ENCODE data around the gene R3HCC1L. TPM values are rescaled to one million over a fixed set of nuclear protein-coding genes. Genes with fewer than 3 reads are reported as not detected.

The R3HCC1L gene
- total RNA-seq, 5 donors from 2014 or later (not counting 1 experiment from before 2014, with no cell fraction given) = 21.5 to 23.4 (median 22.6) TPM

- no peaks in the 10 kb centered on the region for H3K9me3 Mint-ChIP-seq
- POLR2A ChIA-PET = interaction anchor here in 1 of 2 donors (0.8 kb wide), 1 partner anchor 30 kb away, joined by 4 read pairs; no protein-coding TSS in a partner anchor
- no peak overlapping the region for H3K4me3 Mint-ChIP-seq
- DNase-seq = peak in 1 of 35 experiments; percentile 6
- Histone ChIP-seq H3K4me3 (ENCODE audit: control insufficient read depth in 1 of 2, extremely low read depth in 1 of 2, low read length in 1 of 2) (no peak overlapping the region), H3K27me3 (replicated peaks in 1 of 2; ENCODE audit: control insufficient read depth in 2 of 2, extremely low read depth in 1 of 2, insufficient read depth in 2 of 2, low read length in 1 of 2) (no peaks in the 10 kb centered on the region), H3K27ac (ENCODE audit: low read length) (no peak overlapping the region), H3K36me3 (ENCODE audit: control insufficient read depth in 2 of 2, extremely low read depth in 1 of 2, insufficient read depth in 1 of 2, low read length in 1 of 2) (peaks cover 6 to 30% of the 10 kb centered on the region in 2 donors), H3K9me3 (no peaks in the 10 kb centered on the region), H3K4me1 (ENCODE audit: control insufficient read depth in 1 of 2, extremely low read depth in 1 of 2, insufficient read depth in 2 of 2, low read length in 2 of 2) (peaks cover 0 to 3% of the 10 kb centered on the region in 2 experiments)
- H3K27me3 Mint-ChIP-seq = no peaks in the 10 kb centered on the region
- no peak for ATAC-seq (replicated peaks in 1 of 4)
- WGBS (ENCODE audit: insufficient coverage) = 93% methylated on average over 3 of the region's 7 CpGs
- CTCF ChIA-PET = no interaction called here
- H3K27ac Mint-ChIP-seq = no peak overlapping the region
- peaks cover 26 to 34% (median 27%) of the 10 kb centered on the region in 3 donors for H3K4me1 Mint-ChIP-seq
- peaks cover 54% of the 10 kb centered on the region for H3K36me3 Mint-ChIP-seq
Measured at GRCh38 chr10:98168147-98168546, 33.7 kb downstream of the R3HCC1L start.

GRCh38 chr10:98168766-98169165 is 34.3 kb downstream of the R3HCC1L start:
- ATAC-seq (replicated peaks in 1 of 4) = no peak
- no peak overlapping the region for H3K4me3 ChIP-seq (ENCODE audit: control insufficient read depth in 1 of 2, extremely low read depth in 1 of 2, low read length in 1 of 2)
- H3K36me3 Mint-ChIP-seq = peaks cover 52% of the 10 kb centered on the region

GRCh38 chr10:98169379-98169778 is 34.9 kb downstream of the R3HCC1L start:
- Mint-ChIP-seq H3K4me3 (no peak overlapping the region), H3K36me3 (peaks cover 53% of the 10 kb centered on the region), H3K27ac (no peak overlapping the region), H3K4me1 (peaks cover 31 to 37% (median 36%) of the 10 kb centered on the region in 3 donors), H3K27me3 (no peaks in the 10 kb centered on the region), H3K9me3 (no peaks in the 10 kb centered on the region)
- whole genome bisulfite sequencing (ENCODE audit: insufficient coverage) = no CpG with 5 or more reads among the region's 2 CpGs
- ChIA-PET CTCF (interaction anchor here (0.6 to 1.2 kb wide), 6 partner anchors 12 to 1987 kb away, joined by 3 to 8 read pairs (median 4); no protein-coding TSS in a partner anchor), POLR2A (interaction anchor here in 1 of 2 donors (0.7 kb wide), 1 partner anchor 171 kb away, joined by 14 read pairs; no protein-coding TSS in a partner anchor)
- H3K27me3 ChIP-seq (replicated peaks in 1 of 2; ENCODE audit: control insufficient read depth in 2 of 2, extremely low read depth in 1 of 2, insufficient read depth in 2 of 2, low read length in 1 of 2) = no peaks in the 10 kb centered on the region
- H3K9me3 ChIP-seq = no peaks in the 10 kb centered on the region
- H3K36me3 ChIP-seq (ENCODE audit: control insufficient read depth in 2 of 2, extremely low read depth in 1 of 2, insufficient read depth in 1 of 2, low read length in 1 of 2) = peaks cover 6 to 26% of the 10 kb centered on the region in 2 donors
- peaks cover 0 to 3% of the 10 kb centered on the region in 2 experiments for H3K4me1 ChIP-seq (ENCODE audit: control insufficient read depth in 1 of 2, extremely low read depth in 1 of 2, insufficient read depth in 2 of 2, low read length in 2 of 2)
- ATAC-seq (replicated peaks in 1 of 4) (no peak), DNase-seq (no peak)
- H3K27ac ChIP-seq (ENCODE audit: low read length) = no peak overlapping the region
- no peak overlapping the region for H3K4me3 ChIP-seq (ENCODE audit: control insufficient read depth in 1 of 2, extremely low read depth in 1 of 2, low read length in 1 of 2)

More at GRCh38 chr10:98168766-98169165, 34.3 kb downstream of the R3HCC1L start:
- H3K4me1 Mint-ChIP-seq = peaks cover 29 to 34% (median 32%) of the 10 kb centered on the region in 3 donors
- no peaks in the 10 kb centered on the region for H3K9me3 Mint-ChIP-seq
- Histone ChIP-seq H3K4me1 (ENCODE audit: control insufficient read depth in 1 of 2, extremely low read depth in 1 of 2, insufficient read depth in 2 of 2, low read length in 2 of 2) (peaks cover 0 to 3% of the 10 kb centered on the region in 2 experiments), H3K9me3 (no peaks in the 10 kb centered on the region), H3K27me3 (replicated peaks in 1 of 2; ENCODE audit: control insufficient read depth in 2 of 2, extremely low read depth in 1 of 2, insufficient read depth in 2 of 2, low read length in 1 of 2) (no peaks in the 10 kb centered on the region), H3K36me3 (ENCODE audit: control insufficient read depth in 2 of 2, extremely low read depth in 1 of 2, insufficient read depth in 1 of 2, low read length in 1 of 2) (peaks cover 6 to 33% of the 10 kb centered on the region in 2 donors), H3K27ac (ENCODE audit: low read length) (no peak overlapping the region)
- POLR2A ChIA-PET = no interaction called here
- 100% methylated on average over 1 of the region's 3 CpGs for WGBS (ENCODE audit: insufficient coverage)
- CTCF ChIA-PET = no interaction called here
- H3K27me3 Mint-ChIP-seq = no peaks in the 10 kb centered on the region
- no peak overlapping the region for H3K4me3 Mint-ChIP-seq
- peak overlapping the region in 1 of 2 donors; percentile 19 for H3K27ac Mint-ChIP-seq
- no peak for DNase-seq

- WGBS (ENCODE audit: insufficient coverage) = 63% methylated on average over 2 of the region's 3 CpGs
- H3K27me3 Mint-ChIP-seq = no peaks in the 10 kb centered on the region
- DNase-seq = peak in 9 of 35 experiments; percentile 1 to 56 (median 5)
- ChIA-PET POLR2A (no interaction called here), CTCF (interaction anchor here (0.6 to 2.1 kb wide), 12 partner anchors 8 to 237 kb away, joined by 3 to 8 read pairs (median 4); partner anchors contain the start of gene R3HCC1L (in 1 of the 2))
- Histone ChIP-seq H3K27me3 (replicated peaks in 1 of 2; ENCODE audit: control insufficient read depth in 2 of 2, extremely low read depth in 1 of 2, insufficient read depth in 2 of 2, low read length in 1 of 2) (no peaks in the 10 kb centered on the region), H3K4me1 (ENCODE audit: control insufficient read depth in 1 of 2, extremely low read depth in 1 of 2, insufficient read depth in 2 of 2, low read length in 2 of 2) (peaks cover 0 to 3% of the 10 kb centered on the region in 2 experiments), H3K9me3 (no peaks in the 10 kb centered on the region), H3K4me3 (ENCODE audit: control insufficient read depth in 1 of 2, extremely low read depth in 1 of 2, low read length in 1 of 2) (no peak overlapping the region), H3K36me3 (ENCODE audit: control insufficient read depth in 2 of 2, extremely low read depth in 1 of 2, insufficient read depth in 1 of 2, low read length in 1 of 2) (peaks cover 0 to 18% of the 10 kb centered on the region in 2 donors), H3K27ac (ENCODE audit: low read length) (no peak overlapping the region)
- no peak overlapping the region for H3K27ac Mint-ChIP-seq
- no peak overlapping the region for H3K4me3 Mint-ChIP-seq
- H3K36me3 Mint-ChIP-seq = peaks cover 50% of the 10 kb centered on the region
- ATAC-seq (replicated peaks in 1 of 4) = peak in 3 of 4 experiments; percentile 31 to 54 (median 42)
- H3K4me1 Mint-ChIP-seq = peaks cover 38 to 43% (median 43%) of the 10 kb centered on the region in 3 donors
- no peaks in the 10 kb centered on the region for H3K9me3 Mint-ChIP-seq
Measured at GRCh38 chr10:98170249-98171117, 36.0 kb downstream of the R3HCC1L start.

- Mint-ChIP-seq H3K4me1 (peaks cover 46 to 49% (median 48%) of the 10 kb centered on the region in 3 donors), H3K27ac (no peak overlapping the region), H3K9me3 (no peaks in the 10 kb centered on the region), H3K27me3 (no peaks in the 10 kb centered on the region), H3K36me3 (peaks cover 49% of the 10 kb centered on the region), H3K4me3 (no peak overlapping the region)
- H3K9me3 ChIP-seq = no peaks in the 10 kb centered on the region
- H3K4me3 ChIP-seq (ENCODE audit: control insufficient read depth in 1 of 2, extremely low read depth in 1 of 2, low read length in 1 of 2) = no peak overlapping the region
- DNase-seq = no peak
- no peaks in the 10 kb centered on the region for H3K27me3 ChIP-seq (replicated peaks in 1 of 2; ENCODE audit: control insufficient read depth in 2 of 2, extremely low read depth in 1 of 2, insufficient read depth in 2 of 2, low read length in 1 of 2)
- H3K27ac ChIP-seq (ENCODE audit: low read length) = no peak overlapping the region
- peaks cover 0 to 11% of the 10 kb centered on the region in 2 donors for H3K36me3 ChIP-seq (ENCODE audit: control insufficient read depth in 2 of 2, extremely low read depth in 1 of 2, insufficient read depth in 1 of 2, low read length in 1 of 2)
- H3K4me1 ChIP-seq (ENCODE audit: control insufficient read depth in 1 of 2, extremely low read depth in 1 of 2, insufficient read depth in 2 of 2, low read length in 2 of 2) = peaks cover 0 to 3% of the 10 kb centered on the region in 2 experiments
- 97% methylated on average over 4 of the region's 4 CpGs for WGBS (ENCODE audit: insufficient coverage)
- ChIA-PET POLR2A (no interaction called here), CTCF (interaction anchor here (0.8 to 2.1 kb wide), 5 partner anchors 15 to 137 kb away, joined by 3 to 8 read pairs (median 3); partner anchors contain the start of gene R3HCC1L (in 1 of the 2))
- no peak for ATAC-seq (replicated peaks in 1 of 4)
Measured at GRCh38 chr10:98172073-98172472, 37.6 kb downstream of the R3HCC1L start.

GRCh38 chr10:98172495-98172894 is 38.0 kb downstream of the R3HCC1L start:
- Mint-ChIP-seq H3K27ac (no peak overlapping the region), H3K36me3 (peaks cover 52% of the 10 kb centered on the region), H3K27me3 (no peaks in the 10 kb centered on the region), H3K4me3 (no peak overlapping the region), H3K4me1 (peaks cover 49 to 52% (median 52%) of the 10 kb centered on the region in 3 donors), H3K9me3 (no peaks in the 10 kb centered on the region)
- no peaks in the 10 kb centered on the region for H3K27me3 ChIP-seq (replicated peaks in 1 of 2; ENCODE audit: control insufficient read depth in 2 of 2, extremely low read depth in 1 of 2, insufficient read depth in 2 of 2, low read length in 1 of 2)
- H3K9me3 ChIP-seq = no peaks in the 10 kb centered on the region
- H3K27ac ChIP-seq (ENCODE audit: low read length) = no peak overlapping the region
- H3K4me3 ChIP-seq (ENCODE audit: control insufficient read depth in 1 of 2, extremely low read depth in 1 of 2, low read length in 1 of 2) = no peak overlapping the region
- ATAC-seq (replicated peaks in 1 of 4) = no peak
- H3K36me3 ChIP-seq (ENCODE audit: control insufficient read depth in 2 of 2, extremely low read depth in 1 of 2, insufficient read depth in 1 of 2, low read length in 1 of 2) = peaks cover 0 to 11% of the 10 kb centered on the region in 2 donors
- ChIA-PET POLR2A (no interaction called here), CTCF (interaction anchor here in 1 of 2 donors (1.2 to 2.1 kb wide), 2 partner anchors 31 to 38 kb away, joined by 3 to 8 read pairs; partner anchors contain the start of gene R3HCC1L)
- no peak for DNase-seq
- peaks cover 0 to 3% of the 10 kb centered on the region in 2 experiments for H3K4me1 ChIP-seq (ENCODE audit: control insufficient read depth in 1 of 2, extremely low read depth in 1 of 2, insufficient read depth in 2 of 2, low read length in 2 of 2)
- 80% methylated on average over 2 of the region's 5 CpGs for WGBS (ENCODE audit: insufficient coverage)

Data from T-cell (primary cell).